ENCODE measurements around the gene HOXA7.

- TF ChIP-seq CTCF (tag by site-specific recombination; IDR thresholded peaks at IDR 0.05), result no peak
- TF ChIP-seq PRDM10 (tag by site-specific recombination; IDR thresholded peaks at IDR 0.05), result no peak
- no peak for TF ChIP-seq ZNF335 (tag by site-specific recombination; conservative IDR thresholded peaks at IDR 0.05)
- TF ChIP-seq ZNF274 (IDR thresholded peaks at IDR 0.05; ENCODE audit: low read length), result no peak
- no peak for TF ChIP-seq ZNF274 (tag by site-specific recombination; IDR thresholded peaks at IDR 0.05; ENCODE audit: borderline replicate concordance)
These were observed 45.1 kb upstream of the HOXA7 start for GRCh38 chr7:27201580-27202017.
